ENCODE data around the gene GIGYF2. TPM values are rescaled to one million over a fixed set of nuclear protein-coding genes. Genes with fewer than 3 reads are reported as not detected.
A peak's percentile ranks its signal among the peaks of the same experiment; 100 is the strongest.

GIGYF2 gene
- total and polyA plus RNA-seq, 3 experiments from 2014 or later, result 27.2 to 55.8 (median 54.7) TPM

DNA sequence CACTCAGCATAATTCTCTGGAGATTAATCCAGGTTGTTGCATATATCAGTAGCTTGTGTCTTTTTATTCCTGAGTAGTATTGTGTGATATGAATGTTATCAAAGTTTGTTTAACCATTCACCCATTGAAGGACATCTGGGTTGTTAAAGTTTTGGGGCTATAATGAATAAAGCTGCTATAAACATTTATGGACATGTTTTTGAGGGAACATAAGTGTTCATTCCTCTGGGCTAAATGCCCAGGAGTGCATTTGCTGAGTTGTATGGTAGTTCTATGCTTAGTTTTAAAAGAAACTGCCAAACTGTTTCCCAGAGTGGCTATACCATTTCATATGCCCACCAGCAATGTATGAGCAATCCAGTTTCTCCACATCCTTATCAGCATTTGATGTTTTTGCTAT lies 101.1 kb downstream of the GIGYF2 start:
- H3K27me3 Mint-ChIP-seq, result no peaks in the 10 kb centered on the region
- DNase-seq, result no peak
- Histone ChIP-seq H3K9me3 (ENCODE audit: low read length) (no peaks in the 10 kb centered on the region), H3K27me3 (ENCODE audit: insufficient read depth, low read length, poor library complexity, severe bottlenecking) (no peaks in the 10 kb centered on the region), H3K36me3 (ENCODE audit: insufficient read depth, low read length) (peaks cover 12% of the 10 kb centered on the region), H3K4me3 (ENCODE audit: low read length) (no peak overlapping the region), H3K4me1 (ENCODE audit: insufficient read depth, low read length) (no peaks in the 10 kb centered on the region), H3K27ac (ENCODE audit: low read depth, low read length) (no peak overlapping the region)
- peak overlapping the region in 1 of 8 donors; percentile 79 for H3K27ac Mint-ChIP-seq
- peaks cover 25 to 78% (median 29%) of the 10 kb centered on the region in 3 donors for H3K36me3 Mint-ChIP-seq
- POLR2A ChIA-PET, result no interaction called here
- H3K9me3 Mint-ChIP-seq, result peaks cover 7 to 11% (median 11%) of the 10 kb centered on the region in 5 donors
- H3K4me3 Mint-ChIP-seq, result no peak overlapping the region
- H3K4me1 Mint-ChIP-seq, result peaks cover 0 to 9% (median 0%) of the 10 kb centered on the region in 3 donors
- CTCF ChIA-PET, result interaction anchor here (0.7 to 1.0 kb wide), 2 partner anchors 12 to 229 kb away, joined by 3 to 4 read pairs; no protein-coding TSS in a partner anchor

DNA sequence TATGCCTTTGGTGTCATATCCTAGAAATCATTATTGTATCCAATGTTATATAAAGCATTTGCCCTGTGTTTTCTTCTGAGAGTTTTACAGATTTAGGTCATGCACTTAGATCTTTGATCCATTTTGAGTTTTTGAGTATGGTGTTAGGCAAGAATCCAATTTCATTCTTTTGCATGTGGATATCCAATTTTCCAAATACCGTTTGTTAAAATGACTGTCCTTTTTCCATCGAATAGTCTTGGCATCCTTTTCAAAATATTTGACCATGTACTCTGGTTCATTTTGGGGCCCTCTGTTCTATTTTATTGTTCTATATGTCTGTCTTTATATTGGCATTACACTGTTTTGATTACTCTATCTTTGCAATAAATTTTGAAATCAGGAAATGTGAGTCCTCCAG lies 103.0 kb downstream of the GIGYF2 start:
- Histone ChIP-seq H3K9me3 (ENCODE audit: low read length) (no peaks in the 10 kb centered on the region), H3K36me3 (ENCODE audit: insufficient read depth, low read length) (peaks cover 9% of the 10 kb centered on the region), H3K27ac (ENCODE audit: low read depth, low read length) (no peak overlapping the region), H3K27me3 (ENCODE audit: insufficient read depth, low read length, poor library complexity, severe bottlenecking) (no peaks in the 10 kb centered on the region), H3K4me1 (ENCODE audit: insufficient read depth, low read length) (no peaks in the 10 kb centered on the region), H3K4me3 (ENCODE audit: low read length) (no peak overlapping the region)
- CTCF ChIA-PET, result no interaction called here
- POLR2A ChIA-PET, result no interaction called here
- Mint-ChIP-seq H3K36me3 (peaks cover 33 to 80% (median 35%) of the 10 kb centered on the region in 3 donors), H3K4me3 (no peak overlapping the region), H3K9me3 (peaks cover 7 to 11% (median 11%) of the 10 kb centered on the region in 5 donors), H3K27me3 (no peaks in the 10 kb centered on the region), H3K4me1 (peaks cover 0 to 12% (median 2%) of the 10 kb centered on the region in 3 donors), H3K27ac (no peak overlapping the region)
- no peak for DNase-seq

- Mint-ChIP-seq H3K9me3 (peaks cover 7 to 11% (median 11%) of the 10 kb centered on the region in 5 donors), H3K27me3 (no peaks in the 10 kb centered on the region), H3K36me3 (peaks cover 29 to 77% (median 41%) of the 10 kb centered on the region in 3 donors), H3K4me3 (no peak overlapping the region), H3K27ac (no peak overlapping the region), H3K4me1 (peaks cover 0 to 12% (median 3%) of the 10 kb centered on the region in 3 donors)
- no peaks in the 10 kb centered on the region for H3K4me1 ChIP-seq (ENCODE audit: insufficient read depth, low read length)
- no peak overlapping the region for H3K4me3 ChIP-seq (ENCODE audit: low read length)
- CTCF ChIA-PET, result no interaction called here
- POLR2A ChIA-PET, result no interaction called here
- H3K36me3 ChIP-seq (ENCODE audit: insufficient read depth, low read length), result peaks cover 13% of the 10 kb centered on the region
- H3K9me3 ChIP-seq (ENCODE audit: low read length), result no peaks in the 10 kb centered on the region
- no peak overlapping the region for H3K27ac ChIP-seq (ENCODE audit: low read depth, low read length)
- H3K27me3 ChIP-seq (ENCODE audit: insufficient read depth, low read length, poor library complexity, severe bottlenecking), result no peaks in the 10 kb centered on the region
- no peak for DNase-seq
These were observed 105.0 kb downstream of the GIGYF2 start for GRCh38 chr2:232802091-232802490.

- Histone ChIP-seq H3K9me3 (ENCODE audit: low read length) (no peaks in the 10 kb centered on the region), H3K4me1 (ENCODE audit: insufficient read depth, low read length) (no peaks in the 10 kb centered on the region), H3K4me3 (ENCODE audit: low read length) (no peak overlapping the region), H3K36me3 (ENCODE audit: insufficient read depth, low read length) (peaks cover 33% of the 10 kb centered on the region), H3K27me3 (ENCODE audit: insufficient read depth, low read length, poor library complexity, severe bottlenecking) (no peaks in the 10 kb centered on the region), H3K27ac (ENCODE audit: low read depth, low read length) (no peak overlapping the region)
- Mint-ChIP-seq H3K27ac (peak overlapping the region in 2 of 8 donors; percentile 9 to 26), H3K9me3 (no peaks in the 10 kb centered on the region), H3K36me3 (peaks cover 0 to 82% (median 26%) of the 10 kb centered on the region in 3 donors), H3K27me3 (no peaks in the 10 kb centered on the region), H3K4me1 (peaks cover 0 to 3% (median 0%) of the 10 kb centered on the region in 3 donors), H3K4me3 (no peak overlapping the region)
- CTCF ChIA-PET, result interaction anchor here (0.9 kb wide), 1 partner anchor 228 kb away, joined by 4 read pairs; no protein-coding TSS in a partner anchor
- DNase-seq, result no peak
- POLR2A ChIA-PET, result no interaction called here
These were observed 112.4 kb downstream of the GIGYF2 start for GRCh38 chr2:232809349-232810124.

GRCh38 chr2:232810444-232810843 lies 113.3 kb downstream of the GIGYF2 start:
- Histone ChIP-seq H3K4me3 (ENCODE audit: low read length) (no peak overlapping the region), H3K9me3 (ENCODE audit: low read length) (no peaks in the 10 kb centered on the region), H3K36me3 (ENCODE audit: insufficient read depth, low read length) (peaks cover 38% of the 10 kb centered on the region), H3K27ac (ENCODE audit: low read depth, low read length) (no peak overlapping the region), H3K27me3 (ENCODE audit: insufficient read depth, low read length, poor library complexity, severe bottlenecking) (no peaks in the 10 kb centered on the region), H3K4me1 (ENCODE audit: insufficient read depth, low read length) (no peaks in the 10 kb centered on the region)
- CTCF ChIA-PET, result interaction anchor here (1.0 kb wide), 1 partner anchor 13 kb away, joined by 3 read pairs; no protein-coding TSS in a partner anchor
- Mint-ChIP-seq H3K4me1 (no peaks in the 10 kb centered on the region), H3K27ac (peak overlapping the region in 1 of 8 donors; percentile 21), H3K27me3 (no peaks in the 10 kb centered on the region), H3K9me3 (no peaks in the 10 kb centered on the region), H3K4me3 (no peak overlapping the region), H3K36me3 (peaks cover 0 to 83% (median 23%) of the 10 kb centered on the region in 3 donors)
- DNase-seq, result no peak
- POLR2A ChIA-PET, result interaction anchor here (0.6 kb wide), 1 partner anchor 249 kb away, joined by 3 read pairs; no protein-coding TSS in a partner anchor

DNA sequence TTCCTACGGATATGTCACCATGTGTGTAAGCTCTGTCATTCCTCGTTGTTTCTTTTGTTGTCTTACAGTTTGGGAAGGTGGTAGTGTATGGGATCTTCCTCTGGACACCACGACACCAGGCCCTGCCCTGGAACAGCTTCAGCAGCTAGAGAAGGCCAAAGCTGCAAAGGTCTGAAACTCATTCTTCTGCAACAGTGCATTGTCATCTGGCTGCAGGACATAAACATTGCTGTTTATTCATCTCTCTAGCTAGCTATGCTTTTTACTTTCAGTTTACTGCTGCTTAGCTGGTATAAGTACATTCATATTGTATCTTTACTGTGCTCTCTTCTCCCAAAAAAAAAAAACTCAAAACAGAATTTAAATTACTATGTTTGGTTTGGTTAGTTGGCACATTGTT lies 118.4 kb downstream of the GIGYF2 start:
- no peak overlapping the region for H3K4me3 ChIP-seq (ENCODE audit: low read length)
- no peak overlapping the region for H3K27ac ChIP-seq (ENCODE audit: low read depth, low read length)
- H3K4me3 Mint-ChIP-seq, result no peak overlapping the region
- POLR2A ChIA-PET, result no interaction called here
- DNase-seq, result no peak
- peaks cover 59% of the 10 kb centered on the region for H3K36me3 ChIP-seq (ENCODE audit: insufficient read depth, low read length)
- H3K4me1 Mint-ChIP-seq, result no peaks in the 10 kb centered on the region
- no peaks in the 10 kb centered on the region for H3K9me3 Mint-ChIP-seq
- peak overlapping the region in 5 of 8 donors; percentile 4 to 82 (median 57) for H3K27ac Mint-ChIP-seq
- CTCF ChIA-PET, result no interaction called here
- no peaks in the 10 kb centered on the region for H3K9me3 ChIP-seq (ENCODE audit: low read length)
- H3K36me3 Mint-ChIP-seq, result peaks cover 0 to 90% (median 26%) of the 10 kb centered on the region in 3 donors
- no peaks in the 10 kb centered on the region for H3K4me1 ChIP-seq (ENCODE audit: insufficient read depth, low read length)
- H3K27me3 ChIP-seq (ENCODE audit: insufficient read depth, low read length, poor library complexity, severe bottlenecking), result no peaks in the 10 kb centered on the region
- no peaks in the 10 kb centered on the region for H3K27me3 Mint-ChIP-seq

- H3K27ac ChIP-seq (ENCODE audit: low read depth, low read length), result no peak overlapping the region
- no peak overlapping the region for H3K4me3 Mint-ChIP-seq
- peak overlapping the region in 2 of 8 donors; percentile 42 to 47 for H3K27ac Mint-ChIP-seq
- DNase-seq, result no peak
- POLR2A ChIA-PET, result no interaction called here
- peaks cover 50% of the 10 kb centered on the region for H3K36me3 ChIP-seq (ENCODE audit: insufficient read depth, low read length)
- no peak overlapping the region for H3K4me3 ChIP-seq (ENCODE audit: low read length)
- H3K27me3 ChIP-seq (ENCODE audit: insufficient read depth, low read length, poor library complexity, severe bottlenecking), result no peaks in the 10 kb centered on the region
- CTCF ChIA-PET, result no interaction called here
- H3K9me3 ChIP-seq (ENCODE audit: low read length), result no peaks in the 10 kb centered on the region
- no peaks in the 10 kb centered on the region for H3K4me1 Mint-ChIP-seq
- no peaks in the 10 kb centered on the region for H3K9me3 Mint-ChIP-seq
- H3K36me3 Mint-ChIP-seq, result peaks cover 0 to 90% (median 28%) of the 10 kb centered on the region in 3 donors
- H3K4me1 ChIP-seq (ENCODE audit: insufficient read depth, low read length), result no peaks in the 10 kb centered on the region
- no peaks in the 10 kb centered on the region for H3K27me3 Mint-ChIP-seq
These were observed 119.5 kb downstream of the GIGYF2 start for GRCh38 chr2:232816657-232817056.

- Mint-ChIP-seq H3K9me3 (no peaks in the 10 kb centered on the region), H3K27ac (peak overlapping the region in 1 of 8 donors; percentile 29), H3K27me3 (no peaks in the 10 kb centered on the region), H3K4me1 (no peaks in the 10 kb centered on the region), H3K36me3 (peaks cover 0 to 89% (median 27%) of the 10 kb centered on the region in 3 donors), H3K4me3 (no peak overlapping the region)
- Histone ChIP-seq H3K4me1 (ENCODE audit: insufficient read depth, low read length) (no peaks in the 10 kb centered on the region), H3K27ac (ENCODE audit: low read depth, low read length) (no peak overlapping the region), H3K27me3 (ENCODE audit: insufficient read depth, low read length, poor library complexity, severe bottlenecking) (no peaks in the 10 kb centered on the region), H3K36me3 (ENCODE audit: insufficient read depth, low read length) (peaks cover 48% of the 10 kb centered on the region), H3K9me3 (ENCODE audit: low read length) (no peaks in the 10 kb centered on the region), H3K4me3 (ENCODE audit: low read length) (no peak overlapping the region)
- ChIA-PET CTCF (no interaction called here), POLR2A (no interaction called here)
- no peak for DNase-seq
These were observed 120.6 kb downstream of the GIGYF2 start for GRCh38 chr2:232817756-232818155.

All from CD8-positive, alpha-beta memory T cell (primary cell).